Activated CD8-positive, alpha-beta memory T cell treated with anti-CD3 and anti-CD28 coated beads, Interleukin-2, amount 50 U/mL, for 4 hours (primary cell): Measurements from ENCODE around the gene LRRC26.
"Not testable (repeated sequence)": the region's sequence is repeated elsewhere in the genome, so short reads cannot be mapped to it uniquely, and the experiment has no call there.

Experiments
- DNase-seq: peaks from one replicate; pipeline ENCODE4 v3.0.0-alpha.2; 2020

Gene LRRC26

GRCh38 chr9:137149942-137150616 lies 19.8 kb downstream of the LRRC26 start:
- no peak for DNase-seq

- no peak for DNase-seq
Observed at GRCh38 chr9:137149363-137149762, 20.5 kb downstream of the LRRC26 start.

GRCh38 chr9:137148661-137149060 lies 21.2 kb downstream of the LRRC26 start:
- DNase-seq = no peak

DNA sequence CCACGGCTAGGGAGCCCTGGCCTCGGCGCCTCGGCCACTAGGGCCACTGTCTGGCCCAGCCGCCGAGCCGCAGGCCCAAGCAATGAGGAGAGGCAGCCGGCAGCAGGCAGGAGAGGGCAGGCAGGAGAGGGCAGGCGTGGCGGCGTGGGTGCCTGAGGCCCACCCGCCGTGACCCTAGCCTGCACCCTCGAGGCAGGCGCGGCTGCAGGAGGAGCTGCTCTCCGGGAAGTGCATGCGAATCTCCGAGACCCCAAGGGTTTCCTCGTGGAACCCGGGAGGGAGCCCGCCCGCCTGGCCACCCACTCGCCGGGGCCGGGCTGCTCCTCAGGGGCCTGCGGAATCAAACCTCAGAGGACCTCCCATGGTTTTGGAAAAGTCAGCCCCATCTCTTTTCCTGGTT lies 21.6 kb downstream of the LRRC26 start:
- no peak for DNase-seq

DNA sequence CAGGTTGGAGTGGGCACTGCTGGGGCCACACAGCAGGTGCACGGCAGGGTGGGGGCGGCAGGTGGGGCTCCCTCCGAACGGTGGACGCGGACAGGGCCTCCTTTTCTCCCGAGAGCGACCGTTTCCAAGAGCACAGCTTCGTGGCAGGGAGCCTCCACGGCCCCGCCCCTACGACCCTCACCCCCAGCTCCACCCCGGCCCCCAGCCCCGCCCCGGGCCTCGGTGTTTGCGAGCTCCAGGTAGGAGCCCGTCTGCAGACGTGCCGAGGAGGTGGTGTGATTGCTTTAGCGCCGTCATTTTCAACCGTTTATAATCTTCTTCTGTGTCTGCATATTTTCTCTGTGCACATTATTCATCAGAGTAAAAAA lies 22.1 kb downstream of the LRRC26 start:
- no peak for DNase-seq

DNA sequence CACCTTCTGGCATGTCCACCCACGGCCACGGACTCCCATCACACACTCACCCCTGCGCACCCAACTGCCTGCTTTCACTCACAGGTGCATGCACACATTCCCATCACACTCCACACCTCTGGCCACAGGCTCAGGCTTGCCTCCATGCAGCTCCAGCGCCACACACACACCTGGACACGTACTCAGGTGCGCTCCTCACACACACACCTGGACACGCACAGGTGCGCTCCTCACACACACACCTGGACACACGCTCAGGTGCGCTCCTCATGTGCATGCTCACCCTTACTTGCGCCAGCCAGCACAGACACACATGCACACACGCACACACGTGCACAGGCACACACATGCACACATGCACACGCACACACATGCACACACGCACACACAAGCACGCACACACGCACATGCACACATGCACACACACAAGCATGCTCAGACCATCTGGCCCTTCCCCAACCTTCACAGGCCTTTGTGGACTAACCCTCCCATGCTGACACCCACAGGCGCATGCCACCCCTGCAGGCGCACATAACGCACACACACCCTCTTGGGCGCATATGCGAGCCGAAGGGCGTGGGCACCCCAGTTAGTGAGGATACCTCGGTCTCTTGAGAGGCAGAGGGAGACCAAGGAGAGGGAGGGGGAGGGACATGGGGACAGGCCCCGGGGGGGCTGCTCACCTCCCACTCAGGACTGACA lies 22.6 kb downstream of the LRRC26 start:
- no peak for DNase-seq

DNA sequence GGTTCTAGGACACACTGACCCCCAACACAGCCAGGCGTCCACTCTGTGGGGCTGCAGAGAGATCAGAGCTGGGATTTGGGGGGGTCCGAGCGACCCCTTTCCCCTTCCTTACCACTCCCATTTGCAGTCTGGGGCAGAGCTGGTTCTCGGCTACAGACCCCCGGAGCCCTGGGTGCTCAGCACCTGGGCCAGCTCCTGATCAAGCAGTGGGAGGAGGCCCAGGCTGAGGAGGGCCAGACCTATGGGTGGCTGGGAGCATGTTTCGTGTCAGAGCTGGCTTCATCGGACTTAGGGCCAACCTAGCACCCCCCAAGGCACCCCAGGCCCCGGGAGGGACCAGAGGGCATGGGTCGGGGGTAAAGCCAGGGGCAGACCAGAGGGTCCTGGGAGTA lies 23.3 kb downstream of the LRRC26 start:
- no peak for DNase-seq

DNA sequence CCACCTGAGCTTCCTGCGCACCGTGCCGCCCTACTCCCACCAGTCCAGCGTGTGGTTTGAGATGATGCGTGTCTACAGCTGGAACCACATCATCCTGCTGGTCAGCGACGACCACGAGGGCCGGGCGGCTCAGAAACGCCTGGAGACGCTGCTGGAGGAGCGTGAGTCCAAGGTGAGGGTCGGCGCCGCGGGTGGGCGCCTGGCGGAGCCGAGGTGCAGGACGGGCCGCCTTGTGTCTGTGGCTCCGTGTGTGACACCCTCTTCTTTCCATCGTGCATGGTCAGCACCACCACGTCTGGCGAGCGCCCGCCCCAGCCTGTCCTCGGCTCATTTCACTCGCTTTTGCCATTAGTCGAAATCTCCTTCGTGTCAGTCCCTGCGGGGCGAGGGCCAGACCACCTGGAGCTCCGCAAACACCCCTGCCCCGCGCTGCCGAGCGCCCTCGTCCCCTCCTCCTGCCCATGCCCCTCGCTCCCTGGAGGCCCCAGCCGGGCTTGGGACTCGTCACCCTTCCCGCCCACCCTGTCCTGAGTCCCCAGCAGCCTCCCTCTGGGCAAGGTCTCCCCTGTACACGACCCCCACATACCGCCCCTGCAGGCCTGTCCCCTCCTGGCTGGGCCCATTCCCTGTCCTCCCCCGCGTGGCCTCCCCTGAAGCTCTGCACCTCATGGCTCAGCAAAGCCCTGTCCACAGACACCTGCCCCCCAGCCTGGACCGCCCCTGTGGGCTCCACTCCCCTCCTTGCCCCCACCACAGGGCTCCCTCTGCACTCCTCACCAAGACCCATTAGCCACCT lies 23.9 kb downstream of the LRRC26 start:
- no peak for DNase-seq

DNA sequence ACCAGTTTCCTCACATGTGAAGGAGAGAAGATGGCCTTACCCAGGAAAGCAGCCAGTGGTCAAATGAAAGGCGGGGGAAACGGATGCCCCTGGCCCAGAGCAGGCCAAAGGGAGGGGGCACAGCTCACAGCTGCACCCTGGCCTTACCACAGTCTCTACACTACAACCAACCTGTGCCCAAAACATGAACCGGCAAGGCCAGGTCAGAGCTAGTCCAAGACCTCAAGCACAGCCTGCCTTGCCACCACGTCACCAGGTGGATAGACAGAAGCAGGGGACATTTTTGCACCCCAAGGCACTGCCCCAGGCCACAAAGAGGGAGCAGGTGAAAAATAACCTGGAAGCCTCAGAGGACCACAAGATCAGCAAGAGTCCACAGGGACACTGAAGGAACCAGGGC lies 26.4 kb downstream of the LRRC26 start:
- DNase-seq = no peak

GRCh38 chr9:137141976-137142936 lies 27.6 kb downstream of the LRRC26 start:
- no peak for DNase-seq

- no peak for DNase-seq
Observed at GRCh38 chr9:137141050-137141810, 28.6 kb downstream of the LRRC26 start.

DNA sequence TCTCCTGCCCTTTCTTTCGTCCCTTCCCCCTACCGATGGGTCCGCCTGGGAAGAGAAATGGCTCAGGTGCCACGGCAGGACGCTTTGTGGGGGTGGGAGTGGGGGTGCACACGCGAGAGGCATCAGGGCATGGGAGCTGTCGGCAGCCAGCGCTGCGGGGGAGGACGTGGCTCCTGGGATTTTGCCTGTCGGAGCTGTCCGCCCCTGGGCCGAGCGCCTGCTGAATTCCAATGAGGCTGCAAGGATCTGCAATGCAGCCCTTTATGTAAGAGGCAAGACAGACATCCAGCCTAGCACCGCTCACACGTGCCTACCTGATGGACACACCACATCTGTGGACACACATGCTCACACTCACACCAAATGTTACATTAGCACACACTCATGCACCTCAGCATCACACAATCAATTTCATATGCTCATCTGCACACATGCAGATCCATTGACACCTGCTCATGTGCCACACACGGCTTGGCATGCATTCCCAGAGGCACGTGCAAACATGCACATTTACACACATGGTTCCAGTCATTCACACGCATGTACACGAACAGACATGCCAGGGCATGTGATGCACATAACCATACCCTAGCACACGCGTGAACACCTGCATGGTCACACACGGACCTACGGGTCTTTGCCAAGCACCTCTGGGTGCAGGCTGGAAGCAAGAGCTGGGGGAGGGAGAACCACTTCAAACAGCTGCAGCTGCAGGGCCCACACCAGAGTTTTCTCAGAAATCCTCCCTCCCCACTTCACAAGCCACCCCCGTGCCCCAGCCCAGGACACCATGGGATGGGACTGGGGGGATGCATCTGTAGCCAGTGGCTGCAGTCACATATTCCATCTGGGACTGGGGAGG lies 29.5 kb downstream of the LRRC26 start:
- DNase-seq = no peak

DNA sequence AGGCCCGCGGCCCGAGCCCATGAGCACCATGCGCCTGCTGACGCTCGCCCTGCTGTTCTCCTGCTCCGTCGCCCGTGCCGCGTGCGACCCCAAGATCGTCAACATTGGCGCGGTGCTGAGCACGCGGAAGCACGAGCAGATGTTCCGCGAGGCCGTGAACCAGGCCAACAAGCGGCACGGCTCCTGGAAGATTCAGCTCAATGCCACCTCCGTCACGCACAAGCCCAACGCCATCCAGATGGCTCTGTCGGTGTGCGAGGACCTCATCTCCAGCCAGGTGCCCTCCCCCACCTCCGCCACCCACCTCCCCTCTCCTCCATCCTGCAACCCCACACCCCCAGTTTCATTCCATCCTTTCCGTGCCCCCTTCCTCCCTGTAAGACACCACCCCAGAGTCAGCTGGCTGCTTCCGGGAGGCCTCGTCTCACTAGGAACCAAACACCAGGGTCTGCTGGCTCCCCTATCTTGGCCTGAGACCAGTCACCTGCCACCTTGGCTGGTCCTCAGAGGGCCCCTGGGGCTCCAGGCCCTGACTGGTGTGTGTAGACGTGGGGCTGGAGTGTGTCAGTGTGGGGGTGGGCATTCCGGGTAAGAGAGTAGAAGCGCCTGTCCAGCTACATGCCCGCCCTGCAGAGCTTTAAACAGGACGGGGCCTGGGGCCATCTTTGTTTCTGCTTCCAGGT lies 30.2 kb downstream of the LRRC26 start:
- DNase-seq = no peak

DNA sequence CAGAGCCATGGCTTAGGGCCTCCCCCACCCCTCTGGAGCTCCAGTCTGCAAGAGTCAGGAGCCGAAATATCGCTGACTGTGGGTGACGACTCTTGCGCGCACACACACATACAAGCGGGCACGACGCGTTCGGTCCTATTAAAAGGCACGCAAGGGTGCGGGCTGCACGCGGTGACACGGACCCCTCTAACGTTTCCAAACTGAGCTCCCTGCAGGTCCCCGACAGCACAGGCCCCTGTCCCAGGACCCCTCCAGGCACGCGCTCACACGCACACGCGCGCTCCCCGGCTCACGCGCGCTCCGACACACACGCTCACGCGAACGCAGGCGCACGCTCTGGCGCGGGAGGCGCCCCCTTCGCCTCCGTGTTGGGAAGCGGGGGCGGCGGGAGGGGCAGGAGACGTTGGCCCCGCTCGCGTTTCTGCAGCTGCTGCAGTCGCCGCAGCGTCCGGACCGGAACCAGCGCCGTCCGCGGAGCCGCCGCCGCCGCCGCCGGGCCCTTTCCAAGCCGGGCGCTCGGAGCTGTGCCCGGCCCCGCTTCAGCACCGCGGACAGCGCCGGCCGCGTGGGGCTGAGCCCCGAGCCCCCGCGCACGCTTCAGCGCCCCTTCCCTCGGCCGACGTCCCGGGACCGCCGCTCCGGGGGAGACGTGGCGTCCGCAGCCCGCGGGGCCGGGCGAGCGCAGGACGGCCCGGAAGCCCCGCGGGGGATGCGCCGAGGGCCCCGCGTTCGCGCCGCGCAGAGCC lies 31.0 kb downstream of the LRRC26 start, which contains the start of gene GRIN1:
TSS of gene GRIN1 (plus strand) at position 433 of the 746 bp plus-strand sequence. CDS start 333 bp downstream, outside the sequence.
- DNase-seq = no peak

DNA sequence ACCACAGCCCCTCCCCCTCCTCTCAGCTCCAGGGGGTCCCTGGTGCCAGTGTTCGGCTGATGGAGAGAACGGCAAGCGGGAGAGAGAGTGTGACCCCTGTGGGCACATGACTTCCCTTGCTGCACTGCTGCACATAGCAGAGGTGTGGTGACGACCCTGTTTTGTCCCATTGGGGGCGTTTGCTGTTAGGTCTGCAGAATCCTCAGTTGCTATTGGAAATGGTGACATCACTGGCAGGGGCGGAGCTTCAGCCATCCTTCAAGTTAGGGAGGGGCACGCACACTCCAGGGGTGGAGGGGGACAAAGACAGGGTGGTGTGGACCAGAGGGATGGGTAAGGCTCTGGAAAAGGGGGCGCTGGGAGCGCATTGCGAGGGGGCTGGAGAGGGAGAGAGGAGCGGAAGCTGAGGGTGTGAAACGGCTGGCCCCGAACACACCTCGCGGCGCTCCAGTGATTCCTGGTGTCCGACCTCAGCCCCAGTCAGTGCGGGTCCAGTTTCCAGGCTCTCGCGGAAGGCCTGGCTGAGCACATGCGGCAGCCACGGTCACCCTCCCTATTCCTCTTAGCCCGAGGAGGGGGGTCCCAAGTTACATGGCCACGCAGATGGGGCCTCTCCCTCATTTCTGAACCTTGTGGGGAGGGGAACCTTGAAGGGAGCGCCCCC lies 31.7 kb downstream of the LRRC26 start:
- no peak for DNase-seq

- no peak for DNase-seq
Observed at GRCh38 chr9:137136881-137137607, 32.8 kb downstream of the LRRC26 start.

DNA sequence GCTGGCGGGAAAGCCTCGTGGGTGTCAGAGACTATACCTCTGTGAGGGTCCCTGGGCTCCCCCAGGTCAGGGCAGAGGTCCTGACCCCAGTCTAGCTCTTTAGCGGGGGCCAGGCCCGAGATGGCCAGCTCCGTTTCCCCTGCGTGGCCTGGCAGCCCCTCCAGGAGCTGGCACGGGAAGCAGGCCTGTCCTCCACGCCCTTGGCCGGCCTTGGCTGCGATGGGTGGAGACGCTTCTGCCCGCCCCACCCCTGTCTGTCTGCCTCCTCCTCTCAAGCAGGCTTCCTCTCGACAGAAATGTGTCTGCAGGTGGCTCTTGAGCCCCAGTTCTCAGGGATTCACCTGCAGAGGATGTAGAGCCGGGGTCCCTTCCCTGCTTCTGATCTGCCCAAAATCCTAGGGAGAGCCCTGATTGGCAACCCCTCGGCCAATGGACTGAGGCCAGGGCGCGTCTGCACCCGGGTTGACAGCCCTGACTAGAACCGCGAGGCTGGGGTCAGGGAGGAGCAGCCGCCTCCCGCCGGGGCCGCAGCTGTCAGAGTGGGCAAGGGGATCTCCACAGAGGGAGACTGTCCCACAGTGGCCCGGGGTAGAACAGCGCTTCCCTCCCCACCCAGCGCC lies 33.5 kb downstream of the LRRC26 start:
- DNase-seq = no peak

DNA sequence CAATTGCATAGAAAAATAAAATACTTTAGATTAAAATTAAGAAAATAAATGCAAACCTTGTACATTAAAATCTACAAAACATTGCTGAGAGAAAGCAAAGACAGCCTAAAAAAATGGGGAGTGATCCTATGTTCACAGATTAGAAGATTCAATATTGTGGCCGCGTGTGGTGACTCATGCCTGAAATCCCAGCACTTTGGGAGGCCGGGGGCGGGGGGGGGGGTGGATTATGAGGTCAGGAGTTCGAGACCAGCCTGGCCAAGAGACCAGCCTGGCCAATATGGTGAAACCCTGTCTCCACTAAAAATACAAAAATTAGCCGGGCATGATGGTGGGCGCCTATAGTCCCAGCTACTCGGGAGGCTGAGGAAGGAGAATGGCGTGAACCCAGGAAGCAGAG lies 34.7 kb downstream of the LRRC26 start:
- not testable (repeated sequence) for DNase-seq
